ENCODE data around the gene SMIM27. TPM values are rescaled to one million over a fixed set of nuclear protein-coding genes. Genes with fewer than 3 reads are reported as not detected.

SMIM27 gene
- total and polyA plus RNA-seq, 2 of the 4 experiments (the other 2 are of a cell fraction) = 1.1 to 3.4 TPM

DNA sequence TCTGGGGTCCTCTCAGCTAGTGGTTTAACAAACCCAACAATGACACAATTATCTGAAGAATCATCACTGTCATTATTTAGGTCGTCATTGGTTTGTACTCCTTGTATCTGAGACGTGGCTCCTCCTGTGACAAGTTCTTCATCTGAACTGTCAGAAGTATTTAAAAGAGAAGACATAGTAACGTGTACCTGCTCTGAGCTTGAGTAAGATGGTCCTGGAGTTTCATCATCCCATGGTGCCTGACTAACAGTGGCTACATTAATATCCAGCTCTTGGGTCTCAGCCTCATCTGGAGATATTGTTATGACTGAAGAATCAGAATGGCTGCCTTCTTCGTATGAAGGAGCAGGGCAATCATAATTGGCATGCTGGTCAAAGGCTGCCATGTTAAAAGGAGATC is 9.1 kb upstream of the SMIM27 start:
- no peaks in the 10 kb centered on the region for H3K27me3 ChIP-seq (ENCODE audit: control insufficient read depth, insufficient read depth, low read length)
- H3K23ac ChIP-seq (ENCODE audit: low read depth, low read length) = no peak overlapping the region
- no peak overlapping the region for H2BK20ac ChIP-seq (ENCODE audit: low read depth, low read length)
- no peak overlapping the region for H2AFZ ChIP-seq (replicated peaks; ENCODE audit: low read length, poor library complexity)
- H3K4me2 ChIP-seq (ENCODE audit: low read depth, low read length) = no peak overlapping the region
- H3K9ac ChIP-seq (ENCODE audit: low read depth, low read length) = no peak overlapping the region
- H2AK9ac ChIP-seq (replicated peaks; ENCODE audit: low read depth, low read length, poor library complexity) = no peak overlapping the region
- WGBS, 2 experiments (ENCODE audit: extremely low coverage in 2 of 2, insufficient read length in 1 of 2) = 100% methylated on average over 1 of the region's 4 CpGs; no CpG with 5 or more reads in 1 of the 2 experiments
- H3K27ac ChIP-seq (ENCODE audit: insufficient read depth, low read length) = no peak overlapping the region
- no peak overlapping the region for H4K5ac ChIP-seq (ENCODE audit: low read depth, low read length)
- no peak overlapping the region for H2AK5ac ChIP-seq (ENCODE audit: low read depth, low read length)
- H3K79me1 ChIP-seq (ENCODE audit: low read depth in 1 of 2, low read length in 2 of 2) = peaks cover 34 to 47% of the 10 kb centered on the region in 2 experiments
- H3K4ac ChIP-seq (ENCODE audit: low read depth, low read length) = no peak overlapping the region
- no TSS peak for BruUV-seq (replicated peaks)
- in situ Hi-C loops (cut with MboI; ENCODE audit: low sequenced_read_pairs) (no loop called here), intact Hi-C loops (cut with micrococcal nuclease) (loop anchor here (10.0 kb wide), 1 partner anchor 48 kb away; no protein-coding TSS in a partner anchor), dilution Hi-C loops (cut with HindIII; ENCODE audit: low sequenced_read_pairs, unreplicated experiment) (no loop called here)
- no peak overlapping the region for H2BK5ac ChIP-seq (ENCODE audit: low read depth, low read length, poor library complexity, severe bottlenecking)
- H2BK15ac ChIP-seq (ENCODE audit: low read depth, low read length) = no peak overlapping the region
- CTCF ChIA-PET = no interaction called here
- H3K4me3 ChIP-seq (ENCODE audit: insufficient read depth, low read depth, low read length) = no peak overlapping the region
- H4K8ac ChIP-seq (ENCODE audit: low read depth in 2 of 2, low read length in 2 of 2) = no peak overlapping the region
- no peak for TF ChIP-seq RCOR1 (IDR thresholded peaks at IDR 0.05; ENCODE audit: insufficient replicate concordance, low read length)
- H2BK120ac ChIP-seq (ENCODE audit: low read depth, low read length) = no peak overlapping the region
- no peaks in the 10 kb centered on the region for H3K9me1 ChIP-seq (ENCODE audit: insufficient read depth, low read length)
- no peak for DNase-seq
- no peak overlapping the region for H4K91ac ChIP-seq (ENCODE audit: insufficient read depth, low read depth, low read length)
- H3K36me3 ChIP-seq (ENCODE audit: control insufficient read depth, insufficient read depth, low read length) = peaks cover 11% of the 10 kb centered on the region
- H3K18ac ChIP-seq (ENCODE audit: low read depth, low read length) = no peak overlapping the region
- ATAC-seq (ENCODE audit: low read depth) = no peak
- no peak overlapping the region for H3K56ac ChIP-seq (ENCODE audit: extremely low read depth, insufficient read depth, low read length)
- POLR2A ChIA-PET (ENCODE audit: unreplicated experiment) = no interaction called here
- no peaks in the 10 kb centered on the region for H3K4me1 ChIP-seq (ENCODE audit: control insufficient read depth, insufficient read depth, low read length)
- H4K20me1 ChIP-seq (ENCODE audit: insufficient read depth, low read length) = peaks cover 12% of the 10 kb centered on the region; the same call in 1 of the 2 replicates
- no peaks in the 10 kb centered on the region for H3K9me3 ChIP-seq (ENCODE audit: control insufficient read depth, insufficient read depth, low read length)
- no peak overlapping the region for H3K14ac ChIP-seq (replicated peaks; ENCODE audit: low read depth, low read length)

Measured in IMR-90 (cell line).